OCI-LY7 (cell line): ENCODE measurements around the gene P2RX6.

Source experiments
- CTCF ChIP-seq: fragments of 200-600 bp; sonication (generic); conservative IDR thresholded peaks from 2 replicates; pipeline ENCODE4 v1.5.1; 2014; ENCODE audit warnings: mild to moderate bottlenecking, antibody characterized with exemption, low read length, moderate library complexity, mixed read lengths
- EZH2phosphoT487 ChIP-seq: fragments of 200-600 bp; sonication (generic); IDR thresholded peaks from 2 replicates; pipeline ENCODE4 v1.6.1; 2018; ENCODE audit warnings: low read depth, borderline replicate concordance, mild to moderate bottlenecking, mixed run types, antibody characterized with exemption, low read length, moderate library complexity, mixed read lengths

- TF ChIP-seq CTCF (peak; percentile 39; the same call in 1 of the 2 replicates), EZH2phosphoT487 (no peak)
Observed at GRCh38 chr22:21000207-21000986, 14.6 kb upstream of the P2RX6 start.
